Heart right ventricle (tissue), 16 donors: ENCODE data around the gene CREB3L1. TPM values are rescaled to one million over a fixed set of nuclear protein-coding genes. Genes with fewer than 3 reads are reported as not detected.

Source experiments
- ATAC-seq, 8 donors: fragments of 200-7000 bp; cut with Tn5 transposase; one replicate each; pipeline ENCODE4 v1.9.1; 2020; ENCODE audit warnings: mild to moderate bottlenecking in 8 of 8, moderate library complexity in 8 of 8, moderate number of reproducible peaks in 1 of 8
- DNase-seq, 2 donors: peaks; one replicate each; pipeline ENCODE4 v3.0.0-alpha.2; 2020
- H3K27ac ChIP-seq, 10 donors: fragments of 200-600 bp; sonication (generic) in 2 of 10; one replicate each; pipeline versions ENCODE4 v1.5.0 to v1.8.0; 2020 to 2022; ENCODE audit warnings: mild to moderate bottlenecking in 3 of 10
- H3K27me3 ChIP-seq, 7 donors: fragments of 200-600 bp; one replicate each; pipeline ENCODE4 v1.8.0; 2021 to 2022; ENCODE audit warnings: mild to moderate bottlenecking in 2 of 7
- H3K36me3 ChIP-seq, 9 donors: fragments of 200-600 bp; sonication (generic) in 1 of 9; one replicate each; pipeline versions ENCODE4 v1.5.0 to v1.8.0; 2020 to 2022; ENCODE audit warnings: mild to moderate bottlenecking in 2 of 9
- H3K4me1 ChIP-seq, 9 donors: fragments of 200-600 bp; sonication (generic) in 1 of 9; one replicate each; pipeline versions ENCODE4 v1.5.0 to v1.8.0; 2020 to 2022; ENCODE audit warnings: mild to moderate bottlenecking in 4 of 9
- H3K4me3 ChIP-seq, 10 donors: fragments of 200-600 bp; sonication (generic) in 2 of 10; one replicate each; pipeline versions ENCODE4 v1.5.0 to v1.8.0; 2020 to 2022; ENCODE audit warnings: mild to moderate bottlenecking in 7 of 10, moderate library complexity in 2 of 10
- H3K9me3 ChIP-seq, 11 donors: fragments of 200-600 bp in 10 of 11; sonication (generic) in 2 of 11; one replicate each; pipeline versions ENCODE4 v1.5.0 to v1.8.0; 2013 to 2022; ENCODE audit warnings: mild to moderate bottlenecking in 2 of 11, control low read depth in 1 of 11, moderate library complexity in 1 of 11
- CTCF ChIP-seq, 9 donors: fragments of 200-600 bp; sonication (generic) in 2 of 9; IDR thresholded peaks; one replicate each; pipeline versions ENCODE4 v1.5.0 to v1.8.0; 2021 to 2022; ENCODE audit warnings: antibody characterized with exemption in 9 of 9, mild to moderate bottlenecking in 5 of 9, moderate library complexity in 1 of 9
- WGBS, 2 donors: extraction: QIAGEN DNeasy Blood & Tissue Kit; methylation state at CpG; one replicate each; pipeline ENCODE4 v1.1.7; 2013; ENCODE audit warnings: inconsistent platforms in 1 of 2; 5-methylcytosine and 5-hydroxymethylcytosine counted together
- intact Hi-C, 10 donors: fragments of 100-400 bp; cut with DNase I; formaldehyde crosslinking; loops; one replicate each; pipeline versions ENCODE4 v1.11.1 to v1.14.2; 2022
- polyA plus RNA-seq, 2 donors: library from polyadenylated mRNA; stranded (reverse); fragments of 200-250 nt; gene quantifications; one replicate each; pipeline ENCODE4 v1.2.3, GENCODE V29; 2013
- total RNA-seq, 10 donors: library from RNA; stranded (reverse); fragmentation: NEBNext Ultra II Directional in 3 of 10; extraction: Animal tissue kit (Norgen Biotek cat#: 25700) in 3 of 10; gene quantifications; one replicate each; pipeline versions ENCODE4 v1.2.1 to v1.2.4, GENCODE V29; 2021 to 2023
- donor health status: Arrhythmogenic right ventricular cardiomyopathy.
- donor health status: ischemic (EF 13 %, LVEDD 7.1; RV severe dilation, severe dysfunction).
- donor health status: healthy with polysubstance abuse.
- donor health status: DM: no; HTN: yes; CAD: no.
- donor health status: DM: no; HTN: no; CAD: no.
- donor health status: ischemic (EF 25% LVEDD 6.9; RV normal size, moderate dysfunction).
- donor health status: ischemic (EF 25% LVEDD 5.7; RV mildly dilated, moderate dysfunction).
- donor health status: healthy.
- donor health status: DM: yes; HTN: yes; CAD: no.
- donor health status: Ischemic cardiomyopathy.
- donor health status: ischemic (EF 35%, LVEDD 5.7; RV mildly dilated, moderate dysfunction).
- donor health status: nonischemic (EF 11% LVEDD 7.7; RV severe dilation, severe dysfunction).
- donor health status: DM: yes; HTN: yes; CAD: no.
- donor health status: PGD.
- donor health status: ischemic (EF 29% LVEDD 5.4; RV normal size, mild dysfunction).
- donor health status: nonischemic (EF 23%, LVEDD 6.1; RV moderate dilation, normal function).

Gene CREB3L1
- total and polyA plus RNA-seq, 12 donors: 9.7 to 127 (median 36.1) TPM

DNA sequence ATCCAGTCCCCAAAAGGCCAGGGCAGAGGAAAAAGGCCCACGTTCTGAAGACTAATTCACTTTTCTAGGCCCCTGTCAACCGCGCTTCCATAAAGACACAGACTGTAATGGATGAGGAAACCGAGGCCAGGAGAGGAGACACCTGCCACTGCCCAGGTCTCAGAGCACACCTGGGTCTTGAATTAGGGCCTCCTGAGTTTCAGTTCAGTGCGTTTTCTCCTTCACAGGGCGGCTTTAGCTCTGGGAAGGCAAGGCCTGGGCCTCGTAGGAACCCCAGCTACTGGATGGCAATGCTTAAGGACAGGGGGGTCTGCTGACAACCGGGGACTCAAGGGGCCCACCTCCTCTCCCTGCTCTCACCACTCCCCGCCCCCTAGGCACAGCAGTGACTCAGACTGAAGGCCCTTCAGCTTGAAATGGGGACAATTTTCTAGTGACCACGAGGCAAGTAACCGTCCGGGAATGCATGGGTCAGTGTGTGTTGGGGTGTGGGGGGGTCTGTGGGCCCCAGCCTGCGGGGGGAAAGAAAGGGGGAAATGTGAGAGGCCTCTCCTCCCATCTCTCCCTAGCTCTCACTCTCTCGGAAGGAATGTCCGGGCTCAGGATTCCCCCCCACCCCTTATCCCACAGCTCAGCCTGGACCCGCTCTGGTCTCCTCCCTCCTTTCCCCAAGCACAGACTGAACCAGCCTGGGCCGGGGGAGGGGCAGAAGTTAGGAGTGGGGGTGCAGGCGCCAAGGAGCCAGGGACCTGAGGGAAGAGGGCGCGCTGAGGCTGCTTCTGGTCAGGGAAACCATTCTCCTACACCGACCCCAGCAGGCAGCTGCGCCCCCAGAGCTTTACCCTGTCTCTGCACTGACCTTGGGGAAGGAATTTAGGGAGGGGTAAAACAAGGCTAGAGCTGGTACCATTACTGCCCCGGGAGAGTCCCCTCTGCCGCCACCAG is 17.2 kb downstream of the CREB3L1 start:
- 57 to 60% methylated on average over 24 of the region's 24 CpGs for WGBS, 2 donors
- ATAC-seq (peak in 2 of 8 donors; percentile 2 to 9), DNase-seq (no peak)
- intact Hi-C loops: loop anchor here in 2 of 10 donors (2.0 to 5.0 kb wide), 2 partner anchors 16 to 52 kb away; no protein-coding TSS in a partner anchor
- Histone ChIP-seq H3K36me3 (peaks cover 0 to 2% (median 0%) of the 10 kb centered on the region in 9 donors), H3K27me3 (peaks cover 0 to 30% (median 0%) of the 10 kb centered on the region in 7 donors), H3K4me3 (peak overlapping the region; percentile 35 to 75 (median 56)), H3K9me3 (no peaks in the 10 kb centered on the region), H3K27ac (peak overlapping the region in 7 of 10 donors; percentile 30 to 76 (median 68)), H3K4me1 (peaks cover 13 to 66% (median 51%) of the 10 kb centered on the region in 9 donors)
- TF ChIP-seq CTCF (IDR thresholded peaks at IDR 0.05): no peak

- TF ChIP-seq CTCF (IDR thresholded peaks at IDR 0.05): no peak
- peak overlapping the region in 9 of 10 donors; percentile 31 to 76 (median 50) for H3K27ac ChIP-seq
- intact Hi-C loops: loop anchor here in 4 of 10 donors (2.0 to 5.0 kb wide), 3 partner anchors 17 to 53 kb away; no protein-coding TSS in a partner anchor
Measured at GRCh38 chr11:46295312-46296058, 18.0 kb downstream of the CREB3L1 start.

GRCh38 chr11:46296059-46296527 is 18.6 kb downstream of the CREB3L1 start:
- peaks cover 0 to 12% (median 0%) of the 10 kb centered on the region in 9 donors for H3K36me3 ChIP-seq
- peaks cover 9 to 53% (median 37%) of the 10 kb centered on the region in 9 donors for H3K4me1 ChIP-seq
- peak overlapping the region; percentile 35 to 75 (median 56) for H3K4me3 ChIP-seq
- peak overlapping the region in 9 of 10 donors; percentile 26 to 76 (median 68) for H3K27ac ChIP-seq
- intact Hi-C loops: loop anchor here in 3 of 10 donors (2.0 to 5.0 kb wide), 3 partner anchors 17 to 54 kb away; no protein-coding TSS in a partner anchor
- peak in 4 of 8 donors; percentile 1 to 28 (median 12) for ATAC-seq
- DNase-seq: no peak
- peaks cover 0 to 30% (median 0%) of the 10 kb centered on the region in 7 donors for H3K27me3 ChIP-seq
- no peaks in the 10 kb centered on the region for H3K9me3 ChIP-seq
- 3 to 7% methylated on average over 18 of the region's 18 CpGs for WGBS, 2 donors
- no peak for TF ChIP-seq CTCF (IDR thresholded peaks at IDR 0.05)

More at GRCh38 chr11:46295312-46296058, 18.0 kb downstream of the CREB3L1 start:
- Histone ChIP-seq H3K9me3 (no peaks in the 10 kb centered on the region), H3K36me3 (peaks cover 0 to 10% (median 0%) of the 10 kb centered on the region in 9 donors), H3K27me3 (peaks cover 0 to 30% (median 0%) of the 10 kb centered on the region in 7 donors), H3K4me3 (peak overlapping the region; percentile 35 to 75 (median 56)), H3K4me1 (peaks cover 13 to 59% (median 44%) of the 10 kb centered on the region in 9 donors)
- DNase-seq: peak; percentile 78 to 83
- peak; percentile 90 to 93 (median 92) for ATAC-seq
- 1% methylated on average over 61 of the region's 61 CpGs for WGBS, 2 donors
